NB4 (cell line): ENCODE measurements around the gene OLFML1.

ENCODE experiments used
- POLR2A ChIP-seq: IDR thresholded peaks from 2 replicates; pipeline ENCODE4 v1.6.1; 2011; ENCODE audit warnings: mild to moderate bottlenecking; ENCODE audit not compliant: insufficient read length; ENCODE audit errors: extremely low read depth
- TF ChIP-seq, protein P1 (sequence below): IDR thresholded peaks from one replicate; pipeline ENCODE4 v1.5.1; 2012; ENCODE audit warnings: low read depth, low read length

DNA sequence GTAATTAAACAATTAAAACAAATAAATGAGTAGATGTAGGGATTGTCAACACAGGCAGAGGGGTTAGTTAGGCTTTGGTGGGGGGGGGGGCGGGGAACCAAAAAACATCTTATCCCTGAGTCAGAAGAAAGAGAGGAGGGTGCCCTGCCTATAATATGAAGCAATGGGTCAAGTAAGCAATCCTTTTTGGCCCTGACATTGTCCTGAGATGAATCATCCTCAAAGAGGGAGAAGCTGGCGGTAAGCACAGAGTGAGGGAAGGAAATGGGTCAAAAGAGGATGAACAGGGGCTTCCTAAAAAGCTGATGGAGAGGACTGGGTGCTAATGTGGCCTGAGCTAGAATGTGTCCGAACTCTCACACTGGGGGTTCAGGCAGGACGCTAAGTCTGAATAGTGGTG, 4.7 kb downstream of the OLFML1 start:
- TF ChIP-seq, protein P1, sequence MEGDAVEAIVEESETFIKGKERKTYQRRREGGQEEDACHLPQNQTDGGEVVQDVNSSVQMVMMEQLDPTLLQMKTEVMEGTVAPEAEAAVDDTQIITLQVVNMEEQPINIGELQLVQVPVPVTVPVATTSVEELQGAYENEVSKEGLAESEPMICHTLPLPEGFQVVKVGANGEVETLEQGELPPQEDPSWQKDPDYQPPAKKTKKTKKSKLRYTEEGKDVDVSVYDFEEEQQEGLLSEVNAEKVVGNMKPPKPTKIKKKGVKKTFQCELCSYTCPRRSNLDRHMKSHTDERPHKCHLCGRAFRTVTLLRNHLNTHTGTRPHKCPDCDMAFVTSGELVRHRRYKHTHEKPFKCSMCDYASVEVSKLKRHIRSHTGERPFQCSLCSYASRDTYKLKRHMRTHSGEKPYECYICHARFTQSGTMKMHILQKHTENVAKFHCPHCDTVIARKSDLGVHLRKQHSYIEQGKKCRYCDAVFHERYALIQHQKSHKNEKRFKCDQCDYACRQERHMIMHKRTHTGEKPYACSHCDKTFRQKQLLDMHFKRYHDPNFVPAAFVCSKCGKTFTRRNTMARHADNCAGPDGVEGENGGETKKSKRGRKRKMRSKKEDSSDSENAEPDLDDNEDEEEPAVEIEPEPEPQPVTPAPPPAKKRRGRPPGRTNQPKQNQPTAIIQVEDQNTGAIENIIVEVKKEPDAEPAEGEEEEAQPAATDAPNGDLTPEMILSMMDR, result no peak
- TF ChIP-seq POLR2A, result no peak
